Activated T-helper 2 cell treated with anti-CD3 and anti-CD28 coated beads, Interferon-gamma antibody, Interleukin-2, Interleukin-4, amounts not matched to agents 10 μg/mL and 5 μg/mL and 100 μg/mL, durations not matched to agents 14 hours and 24 hours and 36 hours (primary cell): ENCODE results near the gene PNKD. TPM values are rescaled to one million over a fixed set of nuclear protein-coding genes. Genes with fewer than 3 reads are reported as not detected.

Source experiments
- DNase-seq: peaks from one replicate; pipeline ENCODE4 v3.0.0; 2021; ENCODE audit warnings: low spot score
- H3K27ac Mint-ChIP-seq: one replicate; pipeline ENCODE4 v1.8.0; 2021; ENCODE audit warnings: mixed read lengths
- H3K27me3 Mint-ChIP-seq: one replicate; pipeline ENCODE4 v1.8.0; 2021; ENCODE audit warnings: low read depth, mixed read lengths
- H3K36me3 Mint-ChIP-seq: one replicate; pipeline ENCODE4 v1.8.0; 2021; ENCODE audit warnings: low read depth, mixed read lengths
- H3K4me1 Mint-ChIP-seq: one replicate; pipeline ENCODE4 v1.8.0; 2021; ENCODE audit warnings: low read depth, mixed read lengths
- H3K4me3 Mint-ChIP-seq: one replicate; pipeline ENCODE4 v1.8.0; 2021; ENCODE audit warnings: low read depth, mild to moderate bottlenecking, moderate library complexity, mixed read lengths
- H3K9me3 Mint-ChIP-seq: one replicate; pipeline ENCODE4 v1.8.0; 2021; ENCODE audit warnings: mixed read lengths
- intact Hi-C: fragments of 100-400 bp; cut with micrococcal nuclease; formaldehyde crosslinking; loops from one replicate; pipeline ENCODE4 v1.15.1; 2023
- total RNA-seq: library from RNA; stranded (reverse); gene quantifications from 2 replicates; pipeline ENCODE4 v1.2.3, GENCODE V29; 2022

PNKD gene
- total RNA-seq, 1 donor from 2014 or later, result 20.8 TPM

- intact Hi-C loops, result no loop called here
- H3K36me3 Mint-ChIP-seq, result no peaks in the 10 kb centered on the region
- H3K9me3 Mint-ChIP-seq, result no peaks in the 10 kb centered on the region
- H3K27ac Mint-ChIP-seq, result no peak overlapping the region
- no peak overlapping the region for H3K4me3 Mint-ChIP-seq
- no peak for DNase-seq
- peaks cover 3% of the 10 kb centered on the region for H3K27me3 Mint-ChIP-seq
- no peaks in the 10 kb centered on the region for H3K4me1 Mint-ChIP-seq
Observed at GRCh38 chr2:218357236-218358177, 87.2 kb downstream of the PNKD start.

DNA sequence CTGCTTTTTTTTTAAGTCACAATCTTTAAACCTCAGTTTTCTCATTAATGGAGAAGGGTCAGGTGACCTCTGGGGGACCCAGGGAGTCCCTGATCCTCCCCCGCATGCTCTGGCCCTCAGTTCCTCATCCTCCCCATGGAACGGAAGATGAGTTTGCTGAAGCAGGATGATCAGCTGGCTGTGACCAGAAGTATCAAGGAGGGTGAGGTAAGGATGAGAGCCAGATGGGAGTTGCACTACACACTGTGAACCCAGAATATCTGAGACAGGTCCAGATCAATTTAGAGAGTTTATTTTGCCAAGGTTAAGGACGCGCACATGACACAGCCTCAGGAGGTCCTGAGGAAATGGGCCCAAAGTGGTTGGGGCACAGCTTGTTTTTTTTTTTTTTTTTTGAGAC lies 90.1 kb downstream of the PNKD start:
- intact Hi-C loops, result no loop called here
- H3K9me3 Mint-ChIP-seq, result no peaks in the 10 kb centered on the region
- no peak for DNase-seq
- H3K27ac Mint-ChIP-seq, result no peak overlapping the region
- no peak overlapping the region for H3K4me3 Mint-ChIP-seq
- H3K27me3 Mint-ChIP-seq, result peaks cover 1% of the 10 kb centered on the region
- H3K36me3 Mint-ChIP-seq, result no peaks in the 10 kb centered on the region
- H3K4me1 Mint-ChIP-seq, result no peaks in the 10 kb centered on the region

- H3K27ac Mint-ChIP-seq, result no peak overlapping the region
- no peaks in the 10 kb centered on the region for H3K9me3 Mint-ChIP-seq
- no peaks in the 10 kb centered on the region for H3K36me3 Mint-ChIP-seq
- H3K27me3 Mint-ChIP-seq, result peaks cover 5% of the 10 kb centered on the region
- no peak overlapping the region for H3K4me3 Mint-ChIP-seq
- H3K4me1 Mint-ChIP-seq, result peaks cover 6% of the 10 kb centered on the region
- no peak for DNase-seq
- intact Hi-C loops, result no loop called here
Observed at GRCh38 chr2:218362606-218363005, 92.3 kb downstream of the PNKD start.

- Mint-ChIP-seq H3K9me3 (no peaks in the 10 kb centered on the region), H3K27me3 (peaks cover 5% of the 10 kb centered on the region), H3K4me3 (no peak overlapping the region), H3K36me3 (no peaks in the 10 kb centered on the region), H3K4me1 (peaks cover 9% of the 10 kb centered on the region), H3K27ac (no peak overlapping the region)
- no peak for DNase-seq
- intact Hi-C loops, result no loop called here
Observed at GRCh38 chr2:218363736-218364135, 93.4 kb downstream of the PNKD start.

DNA sequence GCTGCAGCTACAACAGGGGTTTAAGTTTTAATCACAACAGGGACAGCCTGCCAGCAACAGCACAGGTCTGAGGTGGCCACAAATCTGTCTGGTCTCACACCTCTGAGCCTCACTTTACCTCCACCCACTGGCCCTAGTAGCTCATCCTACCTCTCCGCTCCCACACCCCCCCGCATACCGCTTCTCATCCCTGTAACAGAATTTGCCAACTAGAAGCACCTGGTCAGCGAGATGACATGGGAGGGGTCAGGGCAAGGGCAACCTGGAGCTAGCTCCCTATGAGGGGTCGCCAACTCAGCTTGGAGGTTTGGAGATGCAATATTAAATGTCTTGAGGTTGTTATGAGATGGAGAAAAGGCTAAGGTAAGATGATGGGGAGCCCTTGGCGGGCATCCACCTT lies 93.9 kb downstream of the PNKD start:
- Mint-ChIP-seq H3K9me3 (no peaks in the 10 kb centered on the region), H3K36me3 (no peaks in the 10 kb centered on the region), H3K4me1 (peaks cover 10% of the 10 kb centered on the region), H3K27me3 (peaks cover 5% of the 10 kb centered on the region), H3K27ac (no peak overlapping the region), H3K4me3 (no peak overlapping the region)
- intact Hi-C loops, result no loop called here
- no peak for DNase-seq

DNA sequence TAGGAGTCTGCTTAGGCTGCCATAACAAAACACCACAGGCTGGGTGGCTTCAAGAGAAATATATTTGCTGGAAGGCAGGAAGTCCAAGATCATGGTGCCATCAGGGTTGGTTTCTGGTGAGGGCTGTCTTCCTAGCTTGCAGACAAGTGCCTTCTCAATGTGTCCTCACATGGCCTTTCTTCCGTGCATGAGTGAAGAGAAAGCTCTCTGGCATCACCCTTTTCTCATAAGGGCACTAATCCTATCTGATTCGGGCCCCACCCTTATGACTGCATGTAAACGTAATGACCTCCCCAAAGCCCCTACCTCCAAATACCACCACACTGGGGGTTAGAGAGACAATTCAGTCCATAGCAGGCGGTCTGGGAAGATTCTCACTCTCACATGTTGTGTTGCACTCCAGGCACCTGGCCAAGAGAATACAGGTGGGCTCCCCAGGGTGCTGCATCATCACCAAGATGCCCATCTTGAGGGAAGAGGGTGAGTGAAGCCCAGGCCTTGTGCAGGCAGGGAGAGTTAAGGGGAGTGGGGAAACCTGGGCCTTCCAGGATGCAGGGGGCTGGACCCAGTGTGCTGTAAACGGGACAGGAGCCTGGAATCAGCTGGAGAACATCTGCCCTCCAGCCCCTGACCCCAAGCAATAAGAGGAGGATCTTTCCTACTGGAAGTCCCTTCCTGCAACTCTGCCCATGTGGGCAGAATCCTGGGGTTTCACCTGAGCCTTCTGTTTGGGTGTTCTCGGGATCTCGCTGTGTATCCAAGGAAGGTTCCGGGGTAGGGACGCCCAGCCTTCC lies 96.5 kb downstream of the PNKD start:
- H3K4me1 Mint-ChIP-seq, result peaks cover 12% of the 10 kb centered on the region

DNA sequence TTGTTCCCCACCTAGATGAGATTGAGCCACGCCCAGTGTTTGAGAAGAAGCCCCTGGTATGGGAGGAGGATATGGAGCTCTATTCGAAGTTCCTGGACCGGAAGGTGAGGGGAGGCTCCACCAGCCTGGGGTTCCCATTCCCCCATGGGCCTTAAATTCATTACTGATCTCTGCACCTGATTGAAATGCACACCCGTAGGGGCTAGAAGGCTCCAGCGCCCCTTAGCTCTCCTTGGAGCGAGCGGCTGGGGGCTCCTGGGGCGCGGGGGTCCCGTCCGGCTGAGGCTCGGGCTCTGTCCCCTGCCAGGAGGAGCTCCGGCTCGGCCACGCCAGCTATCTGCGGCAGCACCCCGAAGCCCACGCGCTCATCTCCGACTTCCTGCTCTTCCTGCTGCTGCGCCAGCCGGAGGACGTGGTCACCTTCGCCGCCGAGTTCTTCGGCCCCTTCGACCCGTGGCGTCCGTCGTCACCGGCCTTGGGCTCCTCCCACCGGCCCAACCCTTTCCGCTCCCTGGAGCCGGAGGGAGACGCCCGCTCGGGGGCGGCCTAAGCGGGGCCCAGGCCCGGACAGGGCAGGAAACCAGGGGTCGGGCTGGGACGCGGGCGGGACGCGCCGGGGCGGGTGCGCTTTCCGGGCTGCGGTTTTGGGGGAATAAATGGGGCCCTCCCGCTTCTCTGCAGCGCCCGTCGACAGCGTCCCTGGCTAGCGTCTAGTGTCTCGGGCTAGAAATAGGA lies 97.3 kb downstream of the PNKD start:
- Mint-ChIP-seq H3K36me3 (no peaks in the 10 kb centered on the region), H3K27ac (peak overlapping the region; percentile 74), H3K27me3 (peaks cover 14% of the 10 kb centered on the region), H3K9me3 (no peaks in the 10 kb centered on the region), H3K4me1 (peaks cover 12% of the 10 kb centered on the region), H3K4me3 (peak overlapping the region; percentile 74)
- intact Hi-C loops, result loop anchor here (1.0 to 5.0 kb wide), 3 partner anchors 29 to 75 kb away; partner anchors contain the start of gene TMBIM1
- DNase-seq, result peak; percentile 63

More for the DNA sequence above, 96.5 kb downstream of the PNKD start:
- Mint-ChIP-seq H3K4me3 (peak overlapping the region; percentile 74), H3K27ac (peak overlapping the region; percentile 74), H3K36me3 (no peaks in the 10 kb centered on the region), H3K27me3 (peaks cover 14% of the 10 kb centered on the region), H3K9me3 (no peaks in the 10 kb centered on the region)
- intact Hi-C loops, result loop anchor here (1.0 to 5.0 kb wide), 3 partner anchors 29 to 75 kb away; partner anchors contain the start of gene TMBIM1
- no peak for DNase-seq

DNA sequence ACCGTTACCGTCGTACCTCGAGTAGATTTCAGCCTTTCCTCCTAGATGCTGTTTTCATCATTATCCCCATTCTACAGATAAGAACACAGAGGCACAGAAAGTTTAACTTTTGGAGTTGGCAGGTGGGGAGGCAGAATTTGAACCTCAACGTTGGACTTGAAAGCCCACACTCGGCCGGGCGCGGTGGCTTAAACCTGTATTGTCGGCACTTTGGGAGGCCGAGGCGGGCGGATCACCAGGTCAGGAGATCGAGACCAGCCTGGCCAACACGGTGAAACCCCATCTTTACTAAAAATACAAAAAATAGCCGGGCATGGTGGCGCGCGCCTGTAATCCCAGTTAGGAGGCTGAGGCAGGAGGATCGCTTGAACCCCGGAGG lies 97.8 kb downstream of the PNKD start:
- Mint-ChIP-seq H3K27me3 (peaks cover 14% of the 10 kb centered on the region), H3K4me1 (peaks cover 12% of the 10 kb centered on the region), H3K9me3 (no peaks in the 10 kb centered on the region), H3K36me3 (no peaks in the 10 kb centered on the region), H3K27ac (peak overlapping the region; percentile 34), H3K4me3 (peak overlapping the region; percentile 74)
- no peak for DNase-seq
- intact Hi-C loops, result loop anchor here (5.0 kb wide), 2 partner anchors 46 to 76 kb away; partner anchors contain the start of gene TMBIM1

GRCh38 chr2:218368621-218369153 lies 98.4 kb downstream of the PNKD start:
- intact Hi-C loops, result loop anchor here (5.0 kb wide), 2 partner anchors 46 to 76 kb away; partner anchors contain the start of gene TMBIM1

DNA sequence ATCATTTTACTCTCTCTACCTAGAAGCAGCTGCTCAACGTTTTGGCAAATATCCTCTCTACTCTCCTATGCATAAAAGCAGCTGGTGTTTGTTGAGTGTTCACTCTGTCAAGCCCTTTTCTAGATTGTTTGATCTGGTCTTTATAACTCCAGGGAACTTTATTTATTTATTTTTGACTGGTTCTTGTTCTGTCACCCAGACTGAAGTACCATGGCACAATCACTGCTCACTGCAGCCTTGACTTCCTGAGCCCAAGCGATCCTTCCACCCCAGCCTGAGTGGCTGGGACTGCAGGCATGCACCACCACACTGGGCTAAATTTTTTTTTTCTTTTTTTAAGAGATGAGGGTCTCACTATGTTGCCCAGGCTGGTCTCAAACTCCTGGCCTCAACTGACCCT lies 99.0 kb downstream of the PNKD start:
- DNase-seq, result no peak
- H3K27ac Mint-ChIP-seq, result no peak overlapping the region
- no peaks in the 10 kb centered on the region for H3K9me3 Mint-ChIP-seq
- intact Hi-C loops, result loop anchor here (5.0 kb wide), 2 partner anchors 47 to 77 kb away; partner anchors contain the start of gene TMBIM1
- peaks cover 12% of the 10 kb centered on the region for H3K4me1 Mint-ChIP-seq
- H3K4me3 Mint-ChIP-seq, result peak overlapping the region; percentile 48
- peaks cover 14% of the 10 kb centered on the region for H3K27me3 Mint-ChIP-seq
- no peaks in the 10 kb centered on the region for H3K36me3 Mint-ChIP-seq

More at GRCh38 chr2:218368621-218369153, 98.4 kb downstream of the PNKD start:
- peaks cover 12% of the 10 kb centered on the region for H3K4me1 Mint-ChIP-seq
- peak overlapping the region; percentile 30 for H3K4me3 Mint-ChIP-seq
- no peaks in the 10 kb centered on the region for H3K36me3 Mint-ChIP-seq
- DNase-seq, result no peak
- no peak overlapping the region for H3K27ac Mint-ChIP-seq
- no peaks in the 10 kb centered on the region for H3K9me3 Mint-ChIP-seq
- H3K27me3 Mint-ChIP-seq, result peaks cover 14% of the 10 kb centered on the region

DNA sequence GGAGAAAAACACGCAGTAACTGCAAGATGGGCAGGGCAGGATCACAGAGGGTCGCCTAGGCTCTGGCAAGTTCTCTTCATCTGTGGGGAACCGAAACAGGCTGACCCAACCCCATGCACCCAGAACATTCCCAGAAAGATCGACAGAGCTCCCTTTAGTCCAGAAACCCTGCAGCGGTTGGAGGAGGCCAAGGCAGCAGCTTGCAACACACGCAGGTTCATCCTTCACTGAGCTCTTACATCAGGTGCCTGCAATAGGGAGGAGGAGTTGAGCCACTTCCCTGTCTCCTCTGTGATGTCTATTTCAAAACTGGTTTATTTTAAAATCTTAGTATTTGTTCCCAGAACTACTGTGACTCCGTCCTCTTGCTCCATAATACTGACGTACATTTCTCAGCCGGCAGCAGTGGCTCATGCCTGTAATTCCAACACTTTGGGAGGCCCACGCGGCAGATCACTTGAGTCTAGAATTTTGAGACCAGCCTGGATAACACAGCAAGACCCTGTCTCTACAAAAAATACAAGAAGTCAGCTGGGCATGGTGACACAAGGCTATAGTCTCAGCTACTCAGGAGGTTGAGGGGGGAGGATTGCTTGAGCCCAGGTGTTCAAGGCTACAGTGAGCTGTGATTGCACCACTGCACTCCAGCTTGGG lies 100.2 kb downstream of the PNKD start:
- no peaks in the 10 kb centered on the region for H3K9me3 Mint-ChIP-seq

DNA sequence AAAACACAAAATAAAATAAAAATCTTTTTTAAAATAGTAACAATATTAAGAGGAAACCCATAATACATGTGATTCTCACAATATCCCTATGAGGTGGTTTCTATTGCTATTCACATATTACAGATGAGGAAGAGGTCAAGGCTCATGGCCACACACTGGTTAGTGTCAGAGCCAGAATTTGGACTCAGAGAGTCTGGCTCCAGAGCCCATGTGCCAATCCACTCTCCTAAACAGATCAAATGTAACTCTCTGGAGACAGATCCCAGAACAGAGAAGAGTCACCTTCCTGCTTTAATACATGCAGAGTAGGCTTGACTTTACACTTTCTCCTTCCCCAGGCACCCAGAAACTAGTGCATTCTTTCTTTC lies 101.6 kb downstream of the PNKD start:
- intact Hi-C loops, result no loop called here
- Mint-ChIP-seq H3K27ac (no peak overlapping the region), H3K4me3 (no peak overlapping the region), H3K36me3 (no peaks in the 10 kb centered on the region), H3K27me3 (peaks cover 9% of the 10 kb centered on the region), H3K9me3 (no peaks in the 10 kb centered on the region), H3K4me1 (peaks cover 10% of the 10 kb centered on the region)
- no peak for DNase-seq

More for the DNA sequence above, 100.2 kb downstream of the PNKD start:
- peaks cover 12% of the 10 kb centered on the region for H3K27me3 Mint-ChIP-seq
- DNase-seq, result no peak
- intact Hi-C loops, result no loop called here
- peaks cover 12% of the 10 kb centered on the region for H3K4me1 Mint-ChIP-seq
- H3K27ac Mint-ChIP-seq, result no peak overlapping the region
- no peak overlapping the region for H3K4me3 Mint-ChIP-seq
- H3K36me3 Mint-ChIP-seq, result no peaks in the 10 kb centered on the region
